ENCODE measurements around the gene HK3.

GRCh38 chr5:176900780-176901204 lies 1.6 kb upstream of the HK3 start:
- TF ChIP-seq CTCF (optimal IDR thresholded peaks at IDR 0.05 in 1 of 3, IDR thresholded peaks at IDR 0.05 in 1 of 3, conservative IDR thresholded peaks at IDR 0.05 in 1 of 3; ENCODE audit: extremely low read depth in 1 of 3, insufficient read depth in 2 of 3, low read length in 3 of 3) (no peak), EZH2 (IDR thresholded peaks at IDR 0.05; ENCODE audit: low read length) (no peak)

Measured in keratinocyte (primary cell).